HuH-7.5 (cell line): ENCODE data around the gene RTN4RL1.
"Not testable (repeated sequence)": the region's sequence is repeated elsewhere in the genome, so short reads cannot be mapped to it uniquely, and the experiment has no call there.

Experiments used
- DNase-seq: peaks from one replicate; pipeline ENCODE4 v3.0.0; 2011; ENCODE audit warnings: low spot score

The RTN4RL1 gene

DNA sequence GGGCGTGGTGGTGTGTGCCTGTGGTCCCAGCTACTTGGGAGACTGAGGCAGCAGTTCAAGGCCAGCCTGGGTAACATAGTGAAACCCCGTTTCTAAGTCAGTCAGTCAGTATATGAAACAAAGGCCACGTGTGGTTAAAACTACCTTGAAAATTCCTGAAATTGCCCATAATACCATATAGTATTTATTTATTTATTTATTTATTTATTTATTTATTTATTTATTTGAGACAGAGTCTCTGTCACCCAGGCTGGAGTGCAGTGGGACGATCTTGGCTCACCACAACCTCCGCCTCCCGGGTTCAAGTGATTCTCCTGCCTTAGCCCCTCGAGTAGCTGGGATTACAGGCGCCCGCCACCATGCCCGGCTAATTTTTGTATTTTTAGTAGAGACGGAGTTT lies 129.7 kb downstream of the RTN4RL1 start:
- DNase-seq, result not testable (repeated sequence)

DNA sequence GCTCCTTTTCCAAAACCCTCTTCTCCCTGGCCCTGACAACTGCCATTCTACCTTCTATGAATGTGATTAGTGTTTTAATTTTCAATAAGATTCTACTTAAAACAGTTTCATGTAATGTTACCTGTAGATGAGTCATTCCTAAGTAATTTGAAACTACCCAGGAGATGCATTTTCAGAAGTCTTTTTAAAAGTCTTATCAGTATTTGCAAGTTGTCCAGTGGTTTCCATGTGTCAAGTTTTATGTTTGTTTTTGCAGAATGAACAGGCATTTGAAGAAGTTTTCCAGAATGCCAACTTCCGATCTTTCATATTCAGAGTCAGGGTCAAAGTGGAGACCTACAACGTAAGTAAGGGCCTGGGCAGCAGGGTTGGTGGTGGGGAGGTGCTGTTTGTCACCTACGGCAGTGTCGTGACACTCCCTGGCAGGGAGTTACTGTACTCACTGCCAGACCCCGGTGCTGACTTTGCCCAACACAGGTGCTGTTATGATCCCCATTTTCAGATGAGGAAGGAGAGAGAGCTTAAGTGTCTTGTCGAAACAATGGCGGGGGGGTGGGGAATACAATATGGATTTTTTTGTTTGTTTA lies 130.3 kb downstream of the RTN4RL1 start:
- no peak for DNase-seq

DNA sequence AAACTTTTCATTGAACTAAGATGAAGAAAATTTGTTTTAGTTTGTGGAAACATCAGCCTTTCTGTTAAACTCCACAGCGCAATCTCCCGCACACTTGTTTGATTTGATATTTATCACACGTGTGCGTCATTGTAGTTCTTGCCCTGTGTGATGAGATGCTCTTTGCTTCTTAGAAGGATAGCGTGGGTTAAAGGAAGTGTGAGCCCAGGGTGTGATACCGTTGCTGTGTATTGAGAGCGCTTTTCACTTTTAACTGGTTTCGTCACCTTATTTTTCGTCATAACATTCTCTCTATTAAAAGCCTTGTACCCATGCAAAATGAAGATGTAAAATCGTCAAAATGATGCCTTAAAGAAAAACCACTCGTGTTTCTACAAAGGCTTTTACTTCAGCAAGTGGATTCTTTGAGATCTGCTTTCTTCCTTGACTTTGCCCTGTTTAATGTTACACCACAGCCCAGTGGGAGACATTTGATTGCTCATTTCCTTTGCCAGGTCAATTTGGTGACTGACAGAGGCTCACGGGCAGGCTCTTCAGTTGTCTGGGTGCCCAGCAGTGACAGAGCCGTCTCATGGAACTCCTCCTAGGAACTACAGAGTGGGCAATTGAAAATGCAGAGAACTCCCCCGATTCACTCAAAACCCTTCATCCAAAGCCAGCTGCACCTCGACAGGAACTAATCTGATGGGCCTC lies 134.2 kb downstream of the RTN4RL1 start:
- DNase-seq, result no peak

DNA sequence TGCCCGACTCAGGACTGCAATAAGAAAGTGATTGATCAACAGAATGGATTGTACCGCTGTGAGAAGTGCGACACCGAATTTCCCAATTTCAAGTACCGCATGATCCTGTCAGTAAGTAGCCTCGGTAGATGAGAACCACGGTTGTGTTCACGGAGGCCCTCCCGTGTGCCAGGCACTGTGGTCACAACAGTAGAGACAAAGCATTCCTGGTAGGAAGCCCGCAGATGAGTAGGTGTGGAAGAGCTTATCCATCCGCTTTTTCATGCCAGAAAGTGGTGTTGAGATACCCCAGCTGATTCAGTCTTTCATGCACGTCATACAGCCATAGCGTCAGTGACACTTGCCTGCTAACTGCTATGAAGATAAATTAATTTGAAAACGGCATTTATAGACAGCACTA lies 136.4 kb downstream of the RTN4RL1 start:
- DNase-seq, result no peak
